Endothelial cell of umbilical vein (primary cell): Measurements from ENCODE around the gene NFATC2. TPM values are rescaled to one million over a fixed set of nuclear protein-coding genes. Genes with fewer than 3 reads are reported as not detected.

ENCODE experiments used
- BruUV-seq: library from RNA; stranded (reverse); fragments of 400-500 nt; replicated peaks from 2 replicates; lab custom pipeline; 2021; lab: Mats Ljungman, UMichigan
- CTCF ChIA-PET: fragments of 300-600, 350-600 bp; sonication (Branson Sonifier 250); formaldehyde crosslinking; loops from one replicate; lab custom pipeline; 2021; ENCODE audit warnings: antibody characterized with exemption, inconsistent platforms; lab: Charles Lee
- POLR2A ChIA-PET: fragments of 300-600, 350-600 bp; sonication (Branson Sonifier 250); formaldehyde crosslinking; loops from one replicate; lab custom pipeline; 2021; ENCODE audit warnings: antibody characterized with exemption, inconsistent platforms; lab: Charles Lee
- DNase-seq: peaks from one replicate; pipeline ENCODE4 v3.0.0-alpha.2; 2011; ENCODE audit warnings: low read depth, low spot score
- FAIRE-seq: peaks from 2 replicates; lab custom pipeline; 2011; peaks lifted over from hg19 to GRCh38; lab: Jason Lieb, UNC
- H2AFZ ChIP-seq: 2 replicates; pipeline ENCODE4 v1.6.0; 2012; ENCODE audit warnings: low read depth, low read length, control low read depth, inconsistent platforms
- H3K27ac ChIP-seq: 2 replicates; pipeline ENCODE4 v1.5.1; 2011; ENCODE audit warnings: low read depth, mild to moderate bottlenecking, control low read depth, low read length, moderate library complexity; ENCODE audit not compliant: insufficient read depth
- H3K27me3 ChIP-seq, 2 experiments: 2 replicates each; pipeline versions ENCODE4 v1.6.0 to v1.6.1; 2011; ENCODE audit warnings: low read length in 2 of 2, mixed read lengths in 1 of 2; ENCODE audit not compliant: control insufficient read depth in 2 of 2, insufficient read depth in 2 of 2
- H3K36me3 ChIP-seq, 2 experiments: 2 replicates in 1 of 2; 3 replicates in 1 of 2; pipeline ENCODE4 v1.5.1; 2011; ENCODE audit warnings: low read length in 2 of 2, mild to moderate bottlenecking in 1 of 2, moderate library complexity in 1 of 2; ENCODE audit not compliant: control insufficient read depth in 2 of 2, insufficient read depth in 2 of 2; ENCODE audit errors: extremely low read depth in 1 of 2
- H3K4me1 ChIP-seq: 3 replicates; pipeline ENCODE4 v1.5.1; 2011; ENCODE audit warnings: mild to moderate bottlenecking, low read length; ENCODE audit not compliant: control insufficient read depth, insufficient read depth; ENCODE audit errors: extremely low read depth
- H3K4me2 ChIP-seq: 2 replicates; pipeline ENCODE4 v1.6.1; 2011; ENCODE audit warnings: low read length, control low read depth, mixed read lengths; ENCODE audit not compliant: insufficient read depth
- H3K4me3 ChIP-seq, 3 experiments: fragments of 200-600 bp in 1 of 3; sonication (generic), shearing (Covaris generic) in 1 of 3; replicated peaks in 1 of 3; 2 replicates each; pipeline ENCODE4 v1.5.1; 2011 to 2016; ENCODE audit warnings: control low read depth in 3 of 3, low read length in 3 of 3, mild to moderate bottlenecking in 2 of 3, inconsistent platforms in 1 of 3, low read depth in 1 of 3, moderate library complexity in 1 of 3; ENCODE audit not compliant: insufficient read depth in 1 of 3
- H3K79me2 ChIP-seq: 2 replicates; pipeline ENCODE4 v1.6.0; 2012; ENCODE audit warnings: low read length, inconsistent platforms; ENCODE audit not compliant: control insufficient read depth, insufficient read depth
- H3K9ac ChIP-seq: replicated peaks from 2 replicates; pipeline ENCODE3; 2011; ENCODE audit warnings: low read length, control low read depth; ENCODE audit not compliant: insufficient read depth; ENCODE audit errors: extremely low read depth
- H3K9me1 ChIP-seq: replicated peaks from 3 replicates; pipeline ENCODE4 v1.6.0; 2011; ENCODE audit warnings: mild to moderate bottlenecking, low read length; ENCODE audit not compliant: control insufficient read depth, insufficient read depth; ENCODE audit errors: extremely low read depth
- H3K9me3 ChIP-seq: replicated peaks from 2 replicates; pipeline ENCODE4 v1.5.1; 2012; ENCODE audit warnings: low read length, inconsistent platforms; ENCODE audit not compliant: control insufficient read depth, insufficient read depth
- H4K20me1 ChIP-seq: replicated peaks from 2 replicates; pipeline ENCODE3; 2011; ENCODE audit warnings: mild to moderate bottlenecking, low read length; ENCODE audit not compliant: control insufficient read depth, insufficient read depth; ENCODE audit errors: extremely low read depth
- EZH2 ChIP-seq: IDR thresholded peaks from 2 replicates; pipeline ENCODE4 v1.6.1; 2012; ENCODE audit warnings: borderline replicate concordance, low read depth, mild to moderate bottlenecking, moderate library complexity, low read length, inconsistent platforms; ENCODE audit not compliant: severe bottlenecking
- FOS ChIP-seq: IDR thresholded peaks from 2 replicates; pipeline ENCODE4 v1.6.1; 2011; ENCODE audit warnings: mild to moderate bottlenecking, low read length, moderate library complexity, borderline replicate concordance; ENCODE audit not compliant: insufficient read depth
- GATA2 ChIP-seq: IDR thresholded peaks from 2 replicates; pipeline ENCODE4 v1.7.0; 2011; ENCODE audit warnings: low read depth, mild to moderate bottlenecking, moderate library complexity, mixed read lengths, low read length; ENCODE audit not compliant: insufficient read length, insufficient read depth
- JUN ChIP-seq: IDR thresholded peaks from 2 replicates; pipeline ENCODE4 v1.6.1; 2011; ENCODE audit warnings: borderline replicate concordance, low read depth; ENCODE audit not compliant: insufficient read length, insufficient read depth
- MYC ChIP-seq: IDR thresholded peaks from one replicate; pipeline ENCODE4 v1.6.1; 2011; ENCODE audit warnings: mild to moderate bottlenecking, low read depth, low read length
- POLR2A ChIP-seq: IDR thresholded peaks from 2 replicates; pipeline ENCODE4 v1.6.1; 2012; ENCODE audit warnings: low read depth, mild to moderate bottlenecking, control low read depth, low read length
- POLR2AphosphoS5 ChIP-seq: IDR thresholded peaks from 2 replicates; pipeline ENCODE4 v1.6.1; 2012; ENCODE audit warnings: low read depth, mild to moderate bottlenecking, control low read depth, low read length, moderate library complexity; ENCODE audit not compliant: insufficient read depth
- dilution Hi-C: fragments of 300-500 bp; cut with MboI; formaldehyde crosslinking; loops from one replicate; pipeline ENCODE4 v1.15.0; 2019; ENCODE audit warnings: low sequenced_read_pairs; ENCODE audit not compliant: extremely low pct_ligation_motif_present
- intact Hi-C: fragments of 100-400 bp; cut with micrococcal nuclease; formaldehyde crosslinking; loops from one replicate; pipeline ENCODE4 v1.10.0; 2022
- polyA plus RNA-seq, 4 experiments: library from polyadenylated mRNA; depleted of rRNA in 3 of 4; stranded (reverse) in 3 of 4; unstranded in 1 of 4; fragments of >200 nt; gene quantifications; 2 replicates each; pipeline versions ENCODE4 v1.2.1 to v1.2.3, GENCODE V29; 2011 to 2012; ENCODE audit warnings: missing spikeins in 1 of 4
- total RNA-seq: library from RNA; stranded (reverse); gene quantifications from 2 replicates; pipeline ENCODE4 v1.2.3, GENCODE V29; 2021
- TF ChIP-seq, protein P1 (sequence below), 2 donors: IDR thresholded peaks; 1 replicate in 1 of 2; 2 replicates in 1 of 2; pipeline ENCODE4 v1.5.1; 2011; ENCODE audit warnings: low read length in 2 of 2, mild to moderate bottlenecking in 2 of 2, moderate library complexity in 2 of 2, control low read depth in 1 of 2, inconsistent platforms in 1 of 2, low read depth in 1 of 2; ENCODE audit not compliant: insufficient read depth in 1 of 2; ENCODE audit errors: extremely low read depth in 1 of 2
- TF ChIP-seq, protein P2 (sequence below): IDR thresholded peaks from 2 replicates; pipeline ENCODE4 v1.6.1; 2011; ENCODE audit not compliant: insufficient read depth, insufficient read length

The NFATC2 gene
- total and polyA plus RNA-seq, 2 donors (not counting 3 experiments of a cell fraction or from before 2014, with no cell fraction given): 3.1 to 13.0 TPM

DNA sequence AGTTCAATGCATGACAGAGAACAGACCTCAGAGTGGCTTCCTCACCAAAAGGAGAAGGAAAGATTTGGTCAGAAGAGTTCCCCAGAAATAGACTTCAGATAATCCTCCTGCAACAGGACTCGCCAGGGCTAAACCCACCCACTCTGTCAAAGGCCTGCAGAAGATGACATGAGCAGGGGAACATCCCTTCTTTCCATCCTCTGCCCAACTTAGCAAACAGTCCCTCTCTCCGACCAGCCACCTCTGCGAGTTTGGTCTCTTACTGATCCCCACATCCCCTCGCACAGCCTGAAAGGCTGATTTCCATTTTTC is 7.5 kb downstream of the NFATC2 start:
- Histone ChIP-seq H3K27ac (no peak overlapping the region), H4K20me1 (no peaks in the 10 kb centered on the region), H3K9ac (no peak overlapping the region), H3K4me2 (no peak overlapping the region), H3K4me3 (no peak overlapping the region), H3K9me1 (no peaks in the 10 kb centered on the region), H3K36me3 (no peaks in the 10 kb centered on the region), H2AFZ (no peak overlapping the region), H3K4me1 (peaks cover 5% of the 10 kb centered on the region), H3K27me3 (no peaks in the 10 kb centered on the region), H3K79me2 (no peaks in the 10 kb centered on the region), H3K9me3 (no peaks in the 10 kb centered on the region)
- POLR2A ChIA-PET: no interaction called here
- DNase-seq: no peak
- TF ChIP-seq, protein P1, sequence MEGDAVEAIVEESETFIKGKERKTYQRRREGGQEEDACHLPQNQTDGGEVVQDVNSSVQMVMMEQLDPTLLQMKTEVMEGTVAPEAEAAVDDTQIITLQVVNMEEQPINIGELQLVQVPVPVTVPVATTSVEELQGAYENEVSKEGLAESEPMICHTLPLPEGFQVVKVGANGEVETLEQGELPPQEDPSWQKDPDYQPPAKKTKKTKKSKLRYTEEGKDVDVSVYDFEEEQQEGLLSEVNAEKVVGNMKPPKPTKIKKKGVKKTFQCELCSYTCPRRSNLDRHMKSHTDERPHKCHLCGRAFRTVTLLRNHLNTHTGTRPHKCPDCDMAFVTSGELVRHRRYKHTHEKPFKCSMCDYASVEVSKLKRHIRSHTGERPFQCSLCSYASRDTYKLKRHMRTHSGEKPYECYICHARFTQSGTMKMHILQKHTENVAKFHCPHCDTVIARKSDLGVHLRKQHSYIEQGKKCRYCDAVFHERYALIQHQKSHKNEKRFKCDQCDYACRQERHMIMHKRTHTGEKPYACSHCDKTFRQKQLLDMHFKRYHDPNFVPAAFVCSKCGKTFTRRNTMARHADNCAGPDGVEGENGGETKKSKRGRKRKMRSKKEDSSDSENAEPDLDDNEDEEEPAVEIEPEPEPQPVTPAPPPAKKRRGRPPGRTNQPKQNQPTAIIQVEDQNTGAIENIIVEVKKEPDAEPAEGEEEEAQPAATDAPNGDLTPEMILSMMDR (IDR thresholded peaks at IDR 0.05; ENCODE audit: extremely low read depth in 1 of 2, insufficient read depth in 1 of 2, low read depth in 1 of 2, low read length in 2 of 2): no peak
- BruUV-seq: no TSS peak
- dilution Hi-C loops (no loop called here), intact Hi-C loops (no loop called here)
- no peak for FAIRE-seq
- CTCF ChIA-PET: interaction anchor here (1.2 to 1.3 kb wide), 2 partner anchors 59 to 146 kb away, joined by 3 to 4 read pairs; no protein-coding TSS in a partner anchor

DNA sequence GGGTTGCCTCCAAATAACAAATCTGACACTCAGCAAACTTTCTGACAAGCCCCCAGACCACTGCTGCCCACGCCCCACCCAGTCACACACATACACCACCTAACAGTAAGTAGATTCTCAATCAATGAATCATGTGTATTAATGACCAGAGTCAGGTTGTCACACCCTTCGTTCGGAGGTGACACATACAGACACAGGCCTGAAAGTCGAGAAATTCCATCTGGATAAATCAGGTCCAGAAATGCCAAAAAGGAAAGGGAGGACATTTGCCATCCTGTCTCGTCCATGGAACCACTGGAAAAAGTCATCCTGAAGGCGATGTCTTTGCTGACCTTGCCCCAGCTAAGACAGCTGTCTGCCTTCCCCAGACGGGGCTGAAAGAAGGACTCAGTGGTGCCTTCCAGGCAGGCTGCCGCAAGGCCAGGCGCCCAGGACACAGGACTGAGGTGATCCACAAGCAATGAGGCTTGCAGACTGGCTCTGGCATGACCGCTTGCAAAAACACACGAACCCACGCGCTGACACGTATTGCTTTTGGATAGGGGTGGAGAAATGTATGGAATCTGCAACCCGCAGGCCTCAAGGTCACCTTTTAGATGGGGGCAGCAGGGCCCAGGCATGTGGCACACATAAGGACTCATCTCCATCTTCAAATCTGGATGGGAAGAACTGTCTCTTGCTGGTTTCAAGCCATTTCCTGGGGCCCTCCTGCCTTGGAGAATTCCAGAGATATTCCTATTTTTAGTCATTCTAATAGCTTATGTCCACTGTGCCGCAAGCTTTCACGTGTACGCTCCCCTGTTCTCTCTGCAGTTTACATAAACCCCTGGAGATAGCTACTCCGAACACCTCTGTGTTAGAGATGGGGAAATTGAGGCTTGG is 9.0 kb downstream of the NFATC2 start:
- H3K27ac ChIP-seq: no peak overlapping the region
- H3K4me2 ChIP-seq: no peak overlapping the region
- H3K27me3 ChIP-seq: no peaks in the 10 kb centered on the region
- no peaks in the 10 kb centered on the region for H3K9me3 ChIP-seq
- FAIRE-seq: no peak
- H4K20me1 ChIP-seq: no peaks in the 10 kb centered on the region
- CTCF ChIA-PET: interaction anchor here (0.6 to 0.9 kb wide), 3 partner anchors 21 to 161 kb away, joined by 3 read pairs; no protein-coding TSS in a partner anchor
- H3K4me1 ChIP-seq: peaks cover 8% of the 10 kb centered on the region
- no TSS peak for BruUV-seq
- H3K4me3 ChIP-seq: no peak overlapping the region
- dilution Hi-C loops (no loop called here), intact Hi-C loops (no loop called here)
- no peaks in the 10 kb centered on the region for H3K79me2 ChIP-seq
- H2AFZ ChIP-seq: no peak overlapping the region
- H3K9me1 ChIP-seq: no peaks in the 10 kb centered on the region
- no peaks in the 10 kb centered on the region for H3K36me3 ChIP-seq
- no peak overlapping the region for H3K9ac ChIP-seq
- TF ChIP-seq, protein P2, sequence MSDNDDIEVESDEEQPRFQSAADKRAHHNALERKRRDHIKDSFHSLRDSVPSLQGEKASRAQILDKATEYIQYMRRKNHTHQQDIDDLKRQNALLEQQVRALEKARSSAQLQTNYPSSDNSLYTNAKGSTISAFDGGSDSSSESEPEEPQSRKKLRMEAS: no peak
- TF ChIP-seq EZH2 (no peak), POLR2A (no peak), GATA2 (no peak), FOS (no peak), JUN (no peak), MYC (no peak), POLR2AphosphoS5 (no peak)
- TF ChIP-seq, protein P1 (IDR thresholded peaks at IDR 0.05; ENCODE audit: extremely low read depth in 1 of 2, insufficient read depth in 1 of 2, low read depth in 1 of 2, low read length in 2 of 2): no peak
- no peak for DNase-seq
- POLR2A ChIA-PET: interaction anchor here (0.6 kb wide), 1 partner anchor 46 kb away, joined by 4 read pairs; no protein-coding TSS in a partner anchor
